Left ventricle myocardium inferior (tissue), 1 donor: ENCODE data around the gene P4HA3. TPM values are rescaled to one million over a fixed set of nuclear protein-coding genes. Genes with fewer than 3 reads are reported as not detected.
A peak's percentile ranks its signal among the peaks of the same experiment; 100 is the strongest.

Experiments
- DNase-seq: peaks from one replicate; pipeline ENCODE4 v3.0.0-alpha.2; 2020
- H3K27ac ChIP-seq: fragments of 200-600 bp; replicated peaks from 2 replicates; pipeline ENCODE4 v1.8.0; 2021
- H3K27me3 ChIP-seq: fragments of 200-600 bp; 2 replicates; pipeline ENCODE4 v1.8.0; 2021; ENCODE audit warnings: low read depth
- H3K36me3 ChIP-seq: fragments of 200-600 bp; 2 replicates; pipeline ENCODE4 v1.8.0; 2021
- H3K4me1 ChIP-seq: fragments of 200-600 bp; 2 replicates; pipeline ENCODE4 v1.8.0; 2021
- H3K4me3 ChIP-seq: fragments of 200-600 bp; 2 replicates; pipeline ENCODE4 v1.8.0; 2021; ENCODE audit warnings: mild to moderate bottlenecking, moderate library complexity
- H3K9me3 ChIP-seq: fragments of 200-600 bp; replicated peaks from 2 replicates; pipeline ENCODE4 v1.8.0; 2021
- intact Hi-C: fragments of 100-400 bp; cut with micrococcal nuclease; formaldehyde crosslinking; loops from one replicate; pipeline ENCODE4 v1.11.0; 2022
- total RNA-seq: library from RNA; stranded (reverse); fragmentation: NEBNext Ultra II Directional; extraction: Animal tissue kit (Norgen Biotek cat#: 25700); gene quantifications from one replicate; pipeline ENCODE4 v1.2.1, GENCODE V29; 2021
- TF ChIP-seq, protein P1 (sequence below): fragments of 200-600 bp; IDR thresholded peaks from 2 replicates; pipeline ENCODE4 v1.8.0; 2021; ENCODE audit warnings: antibody characterized with exemption, mild to moderate bottlenecking, borderline replicate concordance
- donor health status: DM: no; HTN: yes; CAD: no; lungs with severe emphysema.

The P4HA3 gene
- total RNA-seq, 1 donor from 2014 or later, result 0.16 TPM

DNA sequence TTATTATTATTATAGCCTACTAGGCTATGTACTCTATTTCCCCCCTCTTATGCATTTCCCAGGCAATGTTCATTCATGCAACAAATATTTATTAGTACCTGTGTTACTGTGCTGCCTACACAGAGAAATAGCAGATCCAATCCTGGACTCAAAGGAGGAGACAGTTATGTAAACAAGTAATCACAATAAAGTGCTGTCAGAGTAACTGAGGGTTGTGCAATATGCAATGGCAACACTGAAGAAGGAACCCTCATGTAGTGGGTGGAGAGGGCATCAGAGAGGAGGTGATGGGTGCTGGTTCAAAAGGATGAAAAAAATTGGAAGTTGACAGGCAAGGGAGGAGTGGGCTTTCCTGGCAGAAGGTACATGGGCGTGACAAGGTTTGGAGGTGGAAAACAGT, 886 bp upstream of the P4HA3 start:
- TF ChIP-seq, protein P1, sequence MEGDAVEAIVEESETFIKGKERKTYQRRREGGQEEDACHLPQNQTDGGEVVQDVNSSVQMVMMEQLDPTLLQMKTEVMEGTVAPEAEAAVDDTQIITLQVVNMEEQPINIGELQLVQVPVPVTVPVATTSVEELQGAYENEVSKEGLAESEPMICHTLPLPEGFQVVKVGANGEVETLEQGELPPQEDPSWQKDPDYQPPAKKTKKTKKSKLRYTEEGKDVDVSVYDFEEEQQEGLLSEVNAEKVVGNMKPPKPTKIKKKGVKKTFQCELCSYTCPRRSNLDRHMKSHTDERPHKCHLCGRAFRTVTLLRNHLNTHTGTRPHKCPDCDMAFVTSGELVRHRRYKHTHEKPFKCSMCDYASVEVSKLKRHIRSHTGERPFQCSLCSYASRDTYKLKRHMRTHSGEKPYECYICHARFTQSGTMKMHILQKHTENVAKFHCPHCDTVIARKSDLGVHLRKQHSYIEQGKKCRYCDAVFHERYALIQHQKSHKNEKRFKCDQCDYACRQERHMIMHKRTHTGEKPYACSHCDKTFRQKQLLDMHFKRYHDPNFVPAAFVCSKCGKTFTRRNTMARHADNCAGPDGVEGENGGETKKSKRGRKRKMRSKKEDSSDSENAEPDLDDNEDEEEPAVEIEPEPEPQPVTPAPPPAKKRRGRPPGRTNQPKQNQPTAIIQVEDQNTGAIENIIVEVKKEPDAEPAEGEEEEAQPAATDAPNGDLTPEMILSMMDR, result no peak
- intact Hi-C loops, result no loop called here
- Histone ChIP-seq H3K36me3 (no peaks in the 10 kb centered on the region), H3K27ac (no peak overlapping the region), H3K9me3 (peaks cover 24% of the 10 kb centered on the region), H3K27me3 (peaks cover 23% of the 10 kb centered on the region), H3K4me1 (peaks cover 12% of the 10 kb centered on the region), H3K4me3 (no peak overlapping the region)
- no peak for DNase-seq

DNA sequence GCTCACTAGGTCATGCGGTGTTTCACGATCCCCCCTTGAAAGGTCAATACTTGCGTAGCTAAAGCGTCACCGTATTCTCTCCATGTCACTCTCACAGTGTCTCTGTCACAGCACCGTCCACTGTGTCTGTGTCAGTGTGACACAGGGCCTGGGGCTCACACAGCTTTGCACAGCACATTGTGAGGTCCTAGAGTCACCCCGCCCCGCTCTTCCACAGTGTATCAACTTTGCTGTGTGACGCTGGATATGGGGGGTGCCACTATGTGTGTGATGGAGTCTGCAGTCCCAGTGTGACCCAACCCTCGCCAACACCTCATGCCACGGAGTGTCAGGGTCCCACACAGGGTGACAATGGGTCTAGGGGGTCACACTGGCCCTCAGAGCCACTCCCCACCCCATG, 583 bp downstream of the P4HA3 start:
- Histone ChIP-seq H3K27ac (no peak overlapping the region), H3K27me3 (peaks cover 23% of the 10 kb centered on the region), H3K9me3 (peaks cover 9% of the 10 kb centered on the region), H3K4me3 (peak overlapping the region; percentile 69), H3K4me1 (peaks cover 12% of the 10 kb centered on the region), H3K36me3 (no peaks in the 10 kb centered on the region)
- intact Hi-C loops, result no loop called here
- TF ChIP-seq, protein P1, result no peak
- no peak for DNase-seq

DNA sequence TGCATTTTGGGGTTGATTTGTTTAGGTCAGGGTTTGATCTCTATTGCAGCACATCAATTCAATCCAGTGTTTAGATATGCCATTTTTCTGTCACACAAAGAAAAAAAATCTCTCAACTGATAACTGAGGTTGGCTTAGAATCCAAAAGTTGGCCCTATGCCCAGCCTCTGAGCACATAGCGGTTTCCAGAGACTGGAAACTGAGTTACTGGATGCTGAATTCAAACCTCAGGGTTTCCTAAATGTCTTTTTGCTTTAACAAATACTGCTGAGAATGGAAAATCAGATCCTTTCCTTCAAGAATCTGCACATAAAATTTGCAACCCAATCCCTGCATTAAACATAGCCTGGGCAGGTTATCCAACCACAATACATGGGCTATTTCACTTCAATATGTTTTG, 4.0 kb downstream of the P4HA3 start:
- Histone ChIP-seq H3K4me1 (peaks cover 12% of the 10 kb centered on the region), H3K27me3 (peaks cover 23% of the 10 kb centered on the region), H3K4me3 (no peak overlapping the region), H3K9me3 (no peaks in the 10 kb centered on the region), H3K36me3 (no peaks in the 10 kb centered on the region), H3K27ac (no peak overlapping the region)
- TF ChIP-seq, protein P1, result no peak
- DNase-seq, result no peak
- intact Hi-C loops, result no loop called here

DNA sequence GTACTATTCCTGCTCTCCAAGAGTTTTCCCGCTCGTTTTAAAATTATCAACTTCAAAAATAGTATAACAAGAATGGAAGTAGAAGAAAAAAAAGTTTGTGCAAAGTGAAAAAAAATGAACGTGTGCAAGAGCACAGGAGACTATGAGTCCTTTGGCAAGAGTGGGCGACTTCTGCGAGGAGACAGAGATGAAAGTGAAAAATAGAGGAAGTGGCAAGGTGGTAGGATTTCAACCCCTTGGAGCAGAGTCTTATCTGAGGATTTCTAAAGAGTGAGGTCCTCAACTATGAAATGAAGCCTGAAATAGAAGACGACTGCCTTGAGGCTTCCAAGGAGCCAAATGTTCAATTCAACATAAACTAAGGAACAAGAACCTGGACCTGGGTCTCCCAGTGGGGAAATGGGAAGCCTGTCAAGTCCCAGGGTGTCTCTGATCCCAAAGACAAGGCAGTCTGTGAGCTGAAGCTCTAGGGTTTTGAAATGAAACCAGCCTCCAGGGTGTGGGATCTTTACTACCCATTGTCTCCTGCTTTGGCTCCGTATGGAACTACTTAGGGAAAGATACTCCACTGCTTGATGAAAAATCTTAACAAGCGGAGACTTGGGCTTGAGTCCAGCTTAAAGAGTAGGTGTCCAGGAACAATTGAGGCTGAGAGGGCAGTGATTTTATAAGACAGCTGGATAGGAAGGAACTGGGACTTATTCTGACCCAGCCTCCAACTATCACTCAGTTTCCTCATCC, 4.8 kb downstream of the P4HA3 start:
- intact Hi-C loops, result no loop called here
- no peak for DNase-seq
- H3K9me3 ChIP-seq, result no peaks in the 10 kb centered on the region
- no peaks in the 10 kb centered on the region for H3K36me3 ChIP-seq
- H3K4me3 ChIP-seq, result no peak overlapping the region
- peaks cover 18% of the 10 kb centered on the region for H3K27me3 ChIP-seq
- H3K4me1 ChIP-seq, result peaks cover 8% of the 10 kb centered on the region
- TF ChIP-seq, protein P1, result no peak
- H3K27ac ChIP-seq, result no peak overlapping the region

DNA sequence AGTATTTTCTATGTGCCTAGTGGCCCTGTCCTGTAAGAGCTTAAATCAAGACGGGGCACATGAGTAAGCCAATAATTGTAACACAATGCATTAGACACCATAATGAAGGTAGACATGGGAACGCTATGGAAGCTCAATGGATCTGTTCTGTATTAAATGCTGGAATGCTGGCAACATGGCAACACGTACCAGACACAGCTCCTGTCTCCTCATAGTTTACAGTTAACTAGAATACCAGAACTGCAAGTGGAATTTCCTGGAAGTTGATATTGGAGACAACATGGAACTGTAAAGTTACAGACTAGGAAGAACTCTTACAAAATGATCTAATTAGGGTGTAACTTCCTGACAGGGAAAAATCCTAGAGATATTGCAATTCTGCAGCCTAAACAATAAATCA, 12.4 kb downstream of the P4HA3 start:
- Histone ChIP-seq H3K27me3 (no peaks in the 10 kb centered on the region), H3K4me1 (no peaks in the 10 kb centered on the region), H3K4me3 (no peak overlapping the region), H3K27ac (no peak overlapping the region), H3K36me3 (no peaks in the 10 kb centered on the region), H3K9me3 (no peaks in the 10 kb centered on the region)
- no peak for DNase-seq
- intact Hi-C loops, result no loop called here
- TF ChIP-seq, protein P1, result no peak
